GM21576 (cell line): ENCODE measurements around the gene PECR.

Experiments used
- ATAC-seq: cut with Tn5 transposase; IDR thresholded peaks from one replicate; pipeline ENCODE4 v1.9.1; 2021; ENCODE audit warnings: mild to moderate bottlenecking, moderate library complexity; ENCODE audit not compliant: unreplicated experiment

PECR gene

DNA sequence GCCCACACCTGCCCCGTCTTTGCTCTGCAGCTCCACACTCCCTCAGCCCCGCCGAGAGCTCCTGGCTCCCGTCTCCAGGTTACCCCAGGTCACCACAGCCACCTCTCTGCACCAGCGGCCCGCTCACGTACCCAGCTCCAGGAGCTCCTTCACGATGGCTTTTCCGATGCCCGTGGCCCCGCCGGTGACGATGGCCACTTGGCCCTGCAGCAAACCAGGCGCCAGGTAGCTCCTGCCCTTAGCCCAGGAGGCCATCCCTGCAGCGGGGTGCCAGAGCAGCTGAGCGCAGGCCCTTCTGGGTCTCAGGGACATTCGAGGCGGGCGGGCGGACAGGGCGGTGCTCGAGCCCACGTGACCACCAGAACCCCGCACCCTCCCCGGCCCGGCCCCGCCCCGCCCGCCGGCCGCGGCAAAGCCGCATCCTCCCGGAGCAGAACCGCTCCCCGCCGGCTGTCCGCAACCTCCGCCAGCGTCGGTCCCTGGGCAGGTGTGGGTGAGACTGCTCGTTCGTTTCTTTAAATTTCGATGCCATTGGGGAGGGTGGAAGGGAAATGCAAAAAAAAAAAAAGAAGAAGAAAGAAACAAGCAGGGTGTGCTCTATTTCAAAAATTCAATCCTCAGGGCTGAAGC lies at the start of gene PECR, which contains the start of gene TMEM169:
Gene PECR (minus strand): TSS at position 323 of the 630 bp plus-strand sequence. CDS start 68 bp downstream, at position 255.
Gene TMEM169 (plus strand): TSS at position 433 of the 630 bp plus-strand sequence. CDS start 14,045 bp downstream, outside the sequence.
- peak; percentile 94 for ATAC-seq

DNA sequence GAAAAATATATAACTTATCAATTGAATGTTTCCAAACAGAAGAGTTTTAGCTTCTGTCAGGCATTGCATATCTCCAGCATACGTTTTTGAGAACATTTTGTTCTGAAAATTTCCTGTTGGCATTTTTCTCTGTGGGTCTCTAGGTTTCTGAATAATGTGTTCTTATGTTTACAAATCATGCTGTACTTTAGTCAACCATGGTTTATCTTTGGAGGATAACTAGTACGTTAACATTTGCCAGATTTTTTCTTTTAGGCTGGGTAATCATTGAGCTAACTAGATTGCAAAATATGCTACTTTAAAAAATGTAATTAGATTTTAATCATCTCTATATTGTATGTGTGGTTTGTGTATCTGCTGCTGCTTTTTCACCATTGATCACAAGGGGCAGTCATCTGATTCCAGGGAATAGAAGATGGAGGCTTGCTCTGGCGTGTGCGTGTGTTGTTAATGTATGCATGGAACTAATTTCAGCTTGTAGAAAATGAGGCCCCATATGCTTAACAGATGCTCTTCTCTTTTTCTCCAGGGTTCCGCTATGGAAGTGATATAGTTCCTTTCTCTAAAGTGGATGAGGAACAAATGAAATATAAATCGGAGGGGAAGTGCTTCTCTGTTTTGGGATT lies 48.9 kb upstream of the PECR start:
- no peak for ATAC-seq

DNA sequence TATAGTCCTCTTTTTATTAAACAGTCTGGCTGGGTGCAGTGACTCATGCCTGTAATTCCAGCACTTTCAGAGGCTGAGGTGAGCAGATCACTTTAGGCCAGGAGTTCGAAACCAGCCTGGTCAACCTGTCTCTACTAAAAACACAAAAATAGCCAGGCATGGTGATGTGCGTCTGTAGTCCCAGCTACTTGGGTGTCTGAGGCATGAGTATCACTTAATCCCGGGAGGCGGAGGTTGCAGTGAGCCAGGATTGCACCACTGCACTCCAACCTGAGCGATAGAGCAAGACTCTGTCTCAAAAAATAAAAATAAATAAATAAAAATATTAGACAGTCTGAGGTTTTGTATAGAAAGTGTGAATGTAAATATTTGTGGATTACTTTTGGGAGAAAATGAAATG lies 45.3 kb upstream of the PECR start:
- no peak for ATAC-seq

DNA sequence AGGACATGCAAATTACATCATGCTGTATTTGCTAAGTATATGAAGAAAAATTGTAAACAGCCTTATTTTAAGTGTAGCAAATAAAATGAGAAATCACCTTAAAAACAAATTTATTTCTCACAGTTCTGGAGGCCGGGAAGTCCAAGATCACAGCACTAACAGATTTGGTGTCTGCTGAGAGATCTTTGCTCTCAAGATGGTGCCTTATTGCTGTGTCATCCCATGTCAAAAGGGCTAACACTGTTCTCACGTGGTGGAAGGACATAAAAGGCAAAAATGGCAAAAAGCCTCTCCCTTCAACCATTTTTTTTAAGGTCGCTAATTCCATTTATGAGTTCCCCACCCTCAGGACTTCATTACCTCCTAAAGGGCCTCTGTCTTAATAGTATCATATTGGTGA lies 39.6 kb upstream of the PECR start:
- ATAC-seq, result no peak

DNA sequence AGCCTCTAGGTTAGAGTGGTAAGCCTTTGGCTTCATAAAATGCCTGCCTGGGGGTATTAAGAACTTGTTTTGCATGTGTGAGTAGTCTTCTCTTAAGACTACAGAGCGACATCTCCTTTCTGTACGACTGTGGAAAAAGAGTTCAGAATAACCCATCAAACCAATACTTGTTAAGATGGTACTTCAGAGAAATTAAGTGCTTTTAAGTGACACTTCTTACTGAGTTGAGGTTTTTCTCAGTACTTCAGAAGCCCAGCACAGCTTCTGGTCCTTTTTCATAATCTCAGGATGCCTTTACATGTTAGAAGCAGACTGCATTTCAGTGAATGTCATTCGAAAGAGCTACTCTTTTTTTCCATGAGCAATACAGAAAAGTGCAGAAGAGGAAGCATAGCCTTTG lies 38.4 kb upstream of the PECR start:
- ATAC-seq, result no peak

DNA sequence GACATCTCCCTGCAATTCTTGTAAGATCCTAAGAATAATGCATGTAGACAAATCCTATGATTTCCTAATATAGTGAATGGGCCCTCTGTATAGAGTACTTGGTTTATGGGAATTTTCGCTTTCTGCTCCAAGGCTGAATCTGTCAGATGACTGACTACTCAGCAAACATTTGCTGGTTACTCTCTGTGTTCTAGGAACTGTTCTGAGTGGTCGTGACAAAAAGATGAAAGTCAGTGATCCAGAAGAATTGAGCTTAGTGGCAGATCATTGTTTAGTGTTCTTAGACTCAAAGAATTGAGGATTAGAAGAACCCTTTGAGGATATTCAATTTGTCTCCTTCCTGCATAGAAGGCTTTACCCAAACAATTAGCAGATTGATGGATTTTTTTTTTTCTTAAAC lies 37.5 kb upstream of the PECR start:
- ATAC-seq, result no peak

DNA sequence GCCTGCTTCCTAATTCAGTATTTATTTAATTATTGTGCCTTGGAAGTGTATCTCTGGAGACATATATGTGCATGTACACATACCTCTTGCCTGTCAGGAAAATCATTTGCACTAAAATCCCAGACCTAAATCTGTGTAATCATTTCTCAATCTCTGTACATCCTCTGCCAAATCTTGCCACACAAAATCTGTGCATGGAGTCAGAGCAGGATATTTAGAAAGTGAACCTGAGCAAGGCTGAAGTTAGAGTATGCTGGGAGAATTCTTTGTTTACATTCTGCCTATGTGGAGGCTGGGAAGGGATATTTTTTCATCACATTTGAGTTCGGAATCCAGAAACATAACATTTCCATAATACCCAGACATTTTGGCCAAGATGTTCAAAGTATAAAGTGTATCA lies 36.9 kb upstream of the PECR start:
- ATAC-seq, result no peak

DNA sequence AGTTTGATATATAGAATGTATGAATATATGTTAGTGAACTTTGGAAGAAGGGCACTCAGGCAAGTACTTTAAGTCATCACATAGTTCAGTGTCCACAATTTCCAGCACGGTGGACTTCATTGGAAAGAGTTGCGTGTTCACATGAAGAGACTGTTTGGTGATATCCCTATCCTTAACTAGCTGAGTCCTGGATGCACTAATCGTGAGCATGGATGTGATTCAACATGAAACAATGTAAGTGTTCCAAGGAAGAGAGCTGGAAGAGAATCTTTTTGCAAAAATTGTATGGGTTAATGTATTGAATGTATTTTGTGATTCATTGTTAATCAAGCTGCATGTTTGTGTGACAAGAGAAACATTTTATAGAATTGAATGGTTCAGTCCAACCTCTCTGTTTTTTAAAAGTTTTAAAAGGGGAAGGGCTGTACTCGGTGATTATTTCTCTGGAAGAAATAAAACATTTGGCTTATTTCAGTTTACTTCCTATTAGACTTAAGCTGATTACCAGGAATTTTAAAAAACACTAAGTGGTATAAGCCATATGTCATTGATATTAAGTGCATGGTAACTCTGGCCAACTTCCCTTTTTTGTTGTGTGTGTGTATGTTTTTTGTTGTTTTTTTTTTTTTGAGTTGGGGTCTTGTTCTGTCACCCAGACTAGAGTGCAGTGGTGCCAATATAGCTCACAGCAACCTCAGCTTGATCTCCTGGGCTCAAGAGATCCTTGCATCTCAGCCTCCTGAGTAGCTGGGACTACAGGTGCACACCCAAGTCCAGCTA lies 36.1 kb upstream of the PECR start:
- ATAC-seq, result no peak

DNA sequence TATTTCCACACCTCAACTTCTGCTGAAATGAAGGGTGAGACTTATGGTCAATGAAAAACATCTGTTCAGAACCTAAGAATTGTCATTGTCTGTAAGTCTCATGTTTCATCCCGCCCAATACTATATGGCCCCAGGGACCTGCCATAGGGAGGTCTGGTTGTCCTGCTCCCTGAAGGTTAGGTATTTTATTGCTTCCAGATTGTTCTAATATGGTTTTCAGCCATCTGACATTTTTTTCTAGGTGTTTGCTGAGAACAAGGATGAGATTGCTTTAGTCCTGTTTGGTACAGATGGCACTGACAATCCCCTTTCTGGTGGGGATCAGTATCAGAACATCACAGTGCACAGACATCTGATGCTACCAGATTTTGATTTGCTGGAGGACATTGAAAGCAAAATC lies 34.8 kb upstream of the PECR start:
- ATAC-seq, result no peak

DNA sequence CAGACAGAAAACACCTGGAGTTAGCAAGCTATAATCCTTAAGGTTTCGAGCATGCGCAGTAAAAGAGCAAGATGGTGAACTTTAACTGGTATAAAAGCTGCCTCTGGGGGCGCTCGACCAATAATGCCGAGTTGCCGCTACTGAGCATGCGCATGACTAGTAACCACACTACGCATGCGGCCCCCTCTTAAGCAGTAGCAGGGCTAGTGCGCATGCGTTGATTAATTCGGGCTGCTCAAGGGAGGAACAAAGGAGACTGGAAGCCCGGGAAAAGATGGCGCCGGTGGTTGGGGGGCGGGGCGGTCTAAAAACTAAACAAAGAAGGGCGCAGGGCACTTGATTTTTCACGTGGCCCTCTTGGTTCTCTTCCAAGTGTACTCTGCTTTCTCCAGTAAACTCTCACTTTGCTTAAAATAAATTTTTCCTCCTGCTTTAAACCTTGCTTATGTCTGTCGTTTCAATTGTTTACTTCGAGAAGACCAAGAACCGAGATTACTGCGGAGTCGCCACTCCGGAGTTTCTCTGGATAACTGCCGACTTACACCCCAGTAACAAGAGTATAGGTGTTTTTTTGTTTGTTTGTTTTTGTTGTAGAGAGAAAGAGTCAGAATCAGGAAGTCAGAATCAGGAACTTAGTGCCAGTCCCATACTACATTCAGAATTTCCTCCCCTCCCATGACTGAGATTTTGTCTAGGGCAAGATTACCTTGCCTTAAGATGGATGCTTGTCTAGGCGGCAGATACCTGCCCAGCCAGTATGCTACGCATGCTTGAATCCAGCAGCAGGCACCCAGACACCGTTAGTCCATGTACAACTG lies 33.3 kb upstream of the PECR start:
- peak; percentile 41 for ATAC-seq

DNA sequence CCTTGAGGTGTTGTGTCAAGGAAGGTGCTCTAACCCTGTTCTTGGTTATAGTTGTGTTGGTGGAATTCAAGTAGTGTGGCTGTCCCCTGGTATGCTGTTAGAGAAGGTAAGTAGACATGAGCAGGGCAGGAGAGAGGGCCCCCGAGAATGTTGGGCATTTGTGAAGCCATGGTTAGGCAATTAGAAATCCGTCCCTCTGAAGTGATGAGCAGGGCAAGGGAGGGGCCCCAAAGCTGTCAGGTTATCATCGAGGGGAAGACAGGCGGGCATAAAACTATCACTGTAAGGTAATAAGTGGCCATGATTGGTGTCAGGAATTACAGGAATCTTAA lies 32.7 kb upstream of the PECR start:
- ATAC-seq, result no peak

DNA sequence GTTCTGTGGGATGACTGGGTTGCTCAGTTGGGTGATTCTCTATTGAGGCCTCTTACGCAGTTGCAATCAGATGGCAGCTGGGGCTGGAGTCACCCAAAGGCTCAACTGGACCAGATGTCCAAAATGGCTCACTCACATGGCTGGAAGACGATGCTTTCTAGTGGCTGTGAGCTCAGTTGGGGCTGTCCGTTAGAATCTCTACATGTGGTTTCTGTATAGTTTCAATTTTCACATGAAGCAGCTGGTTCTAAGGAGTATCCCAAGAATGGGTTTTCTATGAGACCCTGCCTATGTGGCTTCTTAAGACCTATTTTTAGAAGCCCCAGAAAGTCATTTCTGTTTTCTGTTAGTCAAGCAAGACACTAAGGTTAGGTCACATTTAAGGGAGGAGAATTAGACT lies 32.0 kb upstream of the PECR start:
- ATAC-seq, result peak; percentile 61

DNA sequence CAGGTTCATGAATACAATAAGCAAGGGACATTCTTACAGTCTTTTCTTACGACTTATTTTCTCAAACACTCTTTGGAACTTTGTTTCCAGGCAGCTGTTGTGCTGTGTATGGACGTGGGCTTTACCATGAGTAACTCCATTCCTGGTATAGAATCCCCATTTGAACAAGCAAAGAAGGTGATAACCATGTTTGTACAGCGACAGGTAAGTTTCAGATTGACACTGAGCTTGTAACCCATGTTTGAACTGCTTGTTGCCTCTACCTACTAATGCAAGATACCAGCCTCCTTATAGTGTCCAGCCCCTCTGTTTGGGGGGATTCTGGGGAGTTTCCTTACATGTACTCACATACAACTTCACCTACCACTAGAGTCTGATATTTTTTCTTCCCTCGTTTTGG lies 31.3 kb upstream of the PECR start:
- no peak for ATAC-seq

DNA sequence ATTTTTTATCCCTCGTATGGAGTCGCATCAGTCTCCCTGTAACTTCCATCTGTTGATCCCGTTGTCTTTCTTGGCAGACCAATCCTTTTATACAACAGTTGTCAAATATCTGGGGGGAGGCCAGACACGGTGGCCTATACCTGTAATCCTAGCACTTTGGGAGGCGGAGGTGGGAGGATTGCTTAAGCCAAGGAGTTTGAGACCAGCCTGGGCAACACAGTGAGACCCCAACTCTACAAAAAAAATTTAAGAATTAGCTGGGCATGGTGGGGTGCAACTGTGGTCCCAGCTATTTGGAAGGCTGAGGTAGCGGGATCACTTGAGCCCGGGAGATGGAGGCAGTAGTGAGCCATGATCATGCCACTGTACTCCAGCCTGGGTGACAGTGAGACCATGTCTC lies 29.5 kb upstream of the PECR start:
- ATAC-seq, result no peak

DNA sequence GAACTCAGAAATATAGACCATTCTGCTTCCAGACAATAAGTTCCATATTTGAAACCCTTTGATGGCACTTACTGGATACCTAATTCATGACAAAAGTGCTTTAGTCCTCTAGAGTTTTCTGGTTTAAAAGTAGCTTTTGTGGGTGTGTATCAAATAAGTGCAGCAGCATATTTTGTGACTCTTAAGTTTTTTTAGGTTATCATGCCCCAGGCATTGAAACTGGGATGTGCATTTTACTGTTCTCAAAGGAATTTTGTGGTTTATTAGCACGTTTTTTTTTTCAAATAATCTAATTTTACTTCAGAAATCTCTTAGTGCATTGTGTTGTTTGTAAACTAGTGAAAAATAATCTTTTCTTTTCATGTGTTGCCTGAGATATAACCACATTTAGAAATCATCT lies 29.0 kb upstream of the PECR start:
- no peak for ATAC-seq

DNA sequence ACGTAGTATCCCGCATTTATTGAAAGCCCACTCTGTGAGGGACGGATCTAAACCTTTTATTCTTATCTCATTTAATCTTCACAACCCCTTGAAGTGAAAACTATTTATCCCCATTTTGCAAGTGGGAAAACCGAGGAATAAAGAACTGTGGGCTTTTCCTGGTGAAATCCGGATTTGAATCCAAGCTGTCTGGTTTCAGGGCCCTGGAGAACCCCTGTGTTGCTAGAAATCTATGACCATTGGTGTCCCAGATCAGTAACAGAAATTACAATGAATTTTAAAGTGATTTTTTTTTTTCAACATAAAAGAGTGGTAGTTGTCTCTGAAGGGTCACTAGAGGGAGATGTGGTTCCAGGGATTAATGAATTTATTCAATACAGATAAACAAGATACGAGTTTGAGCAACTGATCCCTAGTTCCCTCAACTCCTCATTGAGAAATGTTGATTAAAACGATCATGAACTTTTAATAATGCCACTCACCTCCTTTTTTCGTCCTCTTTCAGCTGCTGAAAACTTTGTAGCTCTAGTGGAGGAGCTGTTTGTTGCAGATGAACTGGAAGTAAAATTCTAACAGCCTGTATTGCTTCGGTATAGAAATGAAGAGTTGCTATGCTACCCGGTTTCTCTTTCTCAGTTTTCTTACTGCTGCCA lies 28.5 kb upstream of the PECR start:
- ATAC-seq, result no peak

DNA sequence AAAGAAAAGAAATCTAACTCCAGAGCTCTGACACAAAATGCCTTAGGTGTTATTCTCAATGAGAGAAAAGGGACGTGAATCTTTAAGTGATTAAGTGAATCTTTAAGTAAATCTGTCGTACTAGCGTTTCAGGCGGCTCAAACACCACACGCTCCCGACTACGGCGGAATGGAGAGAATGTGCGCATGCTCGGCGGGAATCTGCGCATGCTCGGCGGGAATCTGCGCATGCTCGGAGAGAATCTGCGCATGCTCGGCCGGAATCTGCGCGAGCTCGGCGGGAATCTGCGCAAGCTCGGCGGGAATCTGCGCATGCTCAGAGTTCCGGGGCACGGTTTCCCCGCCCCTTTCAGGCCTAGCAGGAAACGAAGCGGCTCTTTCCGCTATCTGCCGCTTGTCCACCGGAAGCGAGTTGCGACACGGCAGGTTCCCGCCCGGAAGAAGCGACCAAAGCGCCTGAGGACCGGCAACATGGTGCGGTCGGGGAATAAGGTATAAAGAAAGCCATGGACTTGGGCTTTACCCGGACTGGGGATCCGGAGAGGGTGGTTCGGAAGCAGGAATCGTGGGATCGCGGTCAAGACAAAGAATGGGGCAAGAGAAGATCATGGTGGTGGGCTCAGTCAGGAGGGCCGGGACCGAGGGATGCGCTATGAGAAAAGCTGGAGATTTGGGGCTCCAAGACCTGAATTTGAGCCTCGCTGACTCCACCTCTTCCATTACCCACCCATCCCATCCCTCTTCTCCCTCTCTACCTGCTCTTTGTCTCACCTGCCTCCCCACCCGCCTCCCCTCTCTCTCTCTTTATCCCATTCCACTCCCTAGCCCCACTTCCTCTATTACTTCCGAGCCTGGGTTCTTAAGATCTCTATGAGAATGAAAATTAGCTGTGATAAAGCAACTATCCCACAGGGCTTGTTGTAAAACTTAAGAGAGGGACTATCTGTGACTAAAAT lies 27.6 kb upstream of the PECR start, which contains the start of gene XRCC5:
Gene XRCC5 (plus strand): TSS at position 382 of the 955 bp plus-strand sequence. CDS start 89 bp downstream, at position 471.
- peak; percentile 56 for ATAC-seq

DNA sequence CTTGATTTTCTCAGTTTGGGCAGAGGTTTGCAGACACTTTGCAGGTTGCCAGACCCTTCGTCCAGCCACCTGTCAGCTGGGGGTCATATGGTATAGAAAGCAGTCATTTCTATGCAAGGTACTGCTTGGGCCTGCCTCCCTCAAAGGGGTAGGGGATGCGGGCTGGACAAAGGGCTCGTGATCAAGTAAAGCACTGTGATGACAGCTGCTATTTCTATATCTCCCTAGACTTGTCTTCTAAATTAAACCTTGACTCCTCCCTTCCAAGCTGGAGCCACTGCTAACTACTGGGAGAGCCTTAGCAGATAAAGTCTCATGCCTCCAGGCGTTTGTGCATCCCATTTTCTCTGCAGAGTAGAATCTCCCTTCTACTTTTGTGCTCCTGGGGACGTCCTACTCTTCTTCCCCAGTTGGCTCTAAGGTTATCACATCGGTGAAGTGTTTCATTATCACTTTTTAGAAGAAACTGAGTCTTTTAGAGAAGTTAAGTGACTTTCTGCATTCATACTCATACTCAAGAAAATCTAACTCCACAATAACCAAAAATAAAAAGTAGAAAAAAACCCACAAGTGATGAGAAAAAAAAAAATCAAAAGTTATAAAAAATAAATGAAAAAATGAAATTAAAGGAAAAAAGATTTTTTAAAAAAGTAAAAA lies 26.8 kb upstream of the PECR start:
- ATAC-seq, result no peak

DNA sequence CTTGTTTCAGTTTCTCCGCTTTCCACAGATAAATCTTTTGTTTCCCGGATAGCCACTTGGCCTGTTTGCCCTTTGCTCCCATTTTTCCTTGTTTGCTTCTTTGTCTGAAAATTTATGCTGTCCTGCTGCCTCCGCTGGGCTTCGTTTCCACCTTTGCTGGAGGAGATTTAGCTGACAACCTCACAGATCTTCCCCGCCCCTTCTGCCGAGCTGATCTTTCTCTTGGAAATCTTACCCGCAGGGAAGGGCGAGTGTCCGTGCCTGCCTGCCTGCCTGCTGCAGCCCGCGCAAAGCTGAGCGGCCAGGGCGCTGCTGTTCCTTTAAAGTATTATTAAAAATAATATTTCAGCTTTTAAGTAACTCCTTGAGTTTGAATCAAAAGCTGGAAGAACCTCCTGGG lies 26.2 kb upstream of the PECR start:
- no peak for ATAC-seq
